Kidney epithelial cell (primary cell): ENCODE measurements around the gene IGFL4. TPM values are rescaled to one million over a fixed set of nuclear protein-coding genes. Genes with fewer than 3 reads are reported as not detected.

ENCODE experiments used
- DNase-seq: peaks from one replicate; pipeline ENCODE4 v3.0.0-alpha.2; 2010; ENCODE audit warnings: low read depth
- H3K27me3 ChIP-seq: 2 replicates; pipeline ENCODE4 v1.6.0; 2011; ENCODE audit warnings: low read length; ENCODE audit not compliant: control insufficient read depth, insufficient read depth
- H3K36me3 ChIP-seq: 2 replicates; pipeline ENCODE4 v1.5.1; 2011; ENCODE audit warnings: low read length; ENCODE audit not compliant: control insufficient read depth, insufficient read depth
- H3K4me3 ChIP-seq: 2 replicates; pipeline ENCODE4 v1.5.1; 2011; ENCODE audit warnings: low read depth, mild to moderate bottlenecking, control low read depth, low read length
- CTCF ChIP-seq: IDR thresholded peaks from 2 replicates; pipeline ENCODE4 v1.5.1; 2011; ENCODE audit warnings: mild to moderate bottlenecking, moderate library complexity, low read length, control low read depth, inconsistent platforms; ENCODE audit not compliant: insufficient read depth, poor library complexity, severe bottlenecking
- total RNA-seq: library from RNA; depleted of rRNA; stranded (reverse); fragments of >200 nt; gene quantifications from 2 replicates; pipeline ENCODE4 v1.2.3, GENCODE V29; 2015

IGFL4 gene
- total RNA-seq, 1 donor from 2014 or later, result not detected

GRCh38 chr19:46067691-46068090 lies 26.9 kb upstream of the IGFL4 start:
- Histone ChIP-seq H3K27me3 (peaks cover 7% of the 10 kb centered on the region), H3K36me3 (no peaks in the 10 kb centered on the region), H3K4me3 (no peak overlapping the region)
- DNase-seq, result no peak
- no peak for TF ChIP-seq CTCF

- DNase-seq, result no peak
- Histone ChIP-seq H3K4me3 (no peak overlapping the region), H3K27me3 (peaks cover 6% of the 10 kb centered on the region), H3K36me3 (no peaks in the 10 kb centered on the region)
- no peak for TF ChIP-seq CTCF
Measured at GRCh38 chr19:46066471-46066870, 25.7 kb upstream of the IGFL4 start.

- no peak for DNase-seq
- no peak overlapping the region for H3K4me3 ChIP-seq
- no peak for TF ChIP-seq CTCF
- peaks cover 6% of the 10 kb centered on the region for H3K27me3 ChIP-seq
- no peaks in the 10 kb centered on the region for H3K36me3 ChIP-seq
Measured at GRCh38 chr19:46065486-46066071, 24.8 kb upstream of the IGFL4 start.

- Histone ChIP-seq H3K36me3 (no peaks in the 10 kb centered on the region), H3K4me3 (no peak overlapping the region), H3K27me3 (peaks cover 6% of the 10 kb centered on the region)
- no peak for TF ChIP-seq CTCF
- DNase-seq, result no peak
Measured at GRCh38 chr19:46063201-46063600, 22.4 kb upstream of the IGFL4 start.

GRCh38 chr19:46060012-46060411 lies 19.2 kb upstream of the IGFL4 start:
- no peak overlapping the region for H3K4me3 ChIP-seq
- no peak for TF ChIP-seq CTCF
- DNase-seq, result no peak

GRCh38 chr19:46058778-46059177 lies 18.0 kb upstream of the IGFL4 start:
- no peak for TF ChIP-seq CTCF
- H3K4me3 ChIP-seq, result no peak overlapping the region
- no peak for DNase-seq
- H3K36me3 ChIP-seq, result no peaks in the 10 kb centered on the region
- H3K27me3 ChIP-seq, result peaks cover 2% of the 10 kb centered on the region

More at GRCh38 chr19:46060012-46060411, 19.2 kb upstream of the IGFL4 start:
- H3K36me3 ChIP-seq, result no peaks in the 10 kb centered on the region
- peaks cover 2% of the 10 kb centered on the region for H3K27me3 ChIP-seq
